HG02588 (cell line): Measurements from ENCODE around the gene HSP90AB1.
A peak's percentile ranks its signal among the peaks of the same experiment; 100 is the strongest.

Source experiments
- ATAC-seq: cut with Tn5 transposase; IDR thresholded peaks from one replicate; pipeline ENCODE4 v1.9.1; 2021; ENCODE audit warnings: mild to moderate bottlenecking, moderate library complexity; ENCODE audit not compliant: unreplicated experiment

The HSP90AB1 gene

GRCh38 chr6:44246663-44247337 is at the start of gene HSP90AB1:
Gene HSP90AB1, plus strand, starts transcription at chr6:44247101. Its CDS starts 1,529 bp downstream, at chr6:44248630.
- peak; percentile 56 for ATAC-seq

GRCh38 chr6:44198684-44199083 is 48.2 kb upstream of the HSP90AB1 start:
- no peak for ATAC-seq

- ATAC-seq, result no peak
Measured at GRCh38 chr6:44199883-44200282, 47.0 kb upstream of the HSP90AB1 start.

DNA sequence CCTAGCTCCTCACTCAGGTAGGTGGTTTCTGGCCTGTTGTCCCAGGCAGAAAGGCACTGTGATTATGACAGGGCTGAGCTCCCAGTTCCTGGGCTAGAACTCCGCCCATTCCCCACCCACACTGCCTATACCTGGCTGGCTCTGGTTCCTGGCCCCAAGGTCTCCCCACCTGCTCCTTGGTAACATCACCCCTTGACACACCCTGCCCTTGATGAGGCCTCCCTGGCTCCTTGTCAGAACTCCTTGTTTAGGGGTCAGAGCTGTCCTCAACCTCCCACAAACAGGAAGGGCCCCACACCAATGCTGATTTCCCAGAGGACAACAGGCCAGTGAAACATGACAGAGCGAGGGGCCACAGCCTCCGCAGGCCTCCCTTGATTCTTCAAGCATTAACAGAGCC is 45.7 kb upstream of the HSP90AB1 start:
- ATAC-seq, result no peak

- no peak for ATAC-seq
Measured at GRCh38 chr6:44201638-44202303, 45.1 kb upstream of the HSP90AB1 start.

- no peak for ATAC-seq
Measured at GRCh38 chr6:44202332-44202971, 44.4 kb upstream of the HSP90AB1 start.

DNA sequence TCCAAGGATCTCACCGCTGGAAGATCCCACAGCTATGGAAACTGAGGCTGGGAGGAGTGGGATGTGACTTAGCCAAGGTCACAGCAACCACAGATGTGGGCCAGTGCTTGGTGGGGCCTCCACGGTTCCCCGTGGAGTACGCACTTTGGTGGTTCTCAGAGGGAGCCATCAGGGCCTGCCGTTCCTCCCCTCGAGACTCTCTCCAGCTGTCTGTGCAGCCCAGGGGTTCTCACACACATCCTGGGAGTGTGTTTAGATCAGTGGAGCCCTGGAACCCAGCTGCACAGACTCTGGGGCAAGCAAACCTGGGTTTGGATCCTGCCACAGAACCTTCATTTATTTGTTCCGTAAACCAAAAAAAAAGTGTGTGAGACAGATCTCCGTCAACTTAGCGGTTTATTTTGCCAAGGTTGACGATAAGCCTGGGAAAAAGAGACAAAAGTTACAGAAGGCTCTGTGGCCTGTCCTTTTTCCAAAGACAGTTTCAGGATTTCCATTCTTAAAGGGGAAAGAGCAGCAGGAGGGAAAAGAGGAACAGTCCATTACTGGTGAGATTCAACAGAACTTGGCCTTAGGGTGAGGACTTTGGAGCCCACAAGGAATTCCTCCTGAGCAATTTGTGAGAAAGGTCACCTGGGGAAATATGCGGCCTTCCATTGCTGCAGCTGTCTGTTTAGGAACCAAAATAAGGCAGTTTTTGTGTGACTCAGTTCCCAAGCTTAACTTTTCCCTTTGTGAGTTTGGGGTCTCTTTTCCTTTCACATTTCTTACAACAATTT is 43.7 kb upstream of the HSP90AB1 start:
- ATAC-seq, result no peak

GRCh38 chr6:44203955-44204354 is 42.9 kb upstream of the HSP90AB1 start:
- no peak for ATAC-seq

- ATAC-seq, result no peak
Measured at GRCh38 chr6:44207966-44208365, 38.9 kb upstream of the HSP90AB1 start.

GRCh38 chr6:44211284-44211683 is 35.6 kb upstream of the HSP90AB1 start:
- no peak for ATAC-seq

DNA sequence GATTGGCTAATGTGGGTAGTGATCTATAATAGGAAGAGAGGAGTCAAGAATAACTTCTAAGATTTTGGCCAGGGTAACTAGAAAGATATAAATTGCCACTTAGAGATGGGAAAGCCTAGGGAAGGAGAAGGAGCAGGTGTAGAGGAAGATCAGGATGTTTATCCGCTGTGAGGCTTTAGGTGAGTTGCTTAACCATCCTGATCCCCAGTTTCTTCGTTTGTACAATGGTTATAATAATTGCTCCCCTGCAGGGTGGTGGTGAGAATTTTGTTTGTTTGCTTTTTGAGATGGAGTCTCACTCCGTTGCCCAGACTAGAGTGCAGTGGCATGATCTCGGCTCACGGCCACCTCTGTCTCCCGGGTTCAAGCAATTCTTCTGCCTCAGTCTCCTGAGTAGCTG is 32.6 kb upstream of the HSP90AB1 start:
- no peak for ATAC-seq

- no peak for ATAC-seq
Measured at GRCh38 chr6:44216677-44217331, 30.1 kb upstream of the HSP90AB1 start, which contains the start of gene MYMX. Gene MYMX, plus strand, starts transcription at chr6:44216926. Its CDS starts 546 bp downstream, at chr6:44217472.

- no peak for ATAC-seq
Measured at GRCh38 chr6:44217332-44218143, 29.4 kb upstream of the HSP90AB1 start.

DNA sequence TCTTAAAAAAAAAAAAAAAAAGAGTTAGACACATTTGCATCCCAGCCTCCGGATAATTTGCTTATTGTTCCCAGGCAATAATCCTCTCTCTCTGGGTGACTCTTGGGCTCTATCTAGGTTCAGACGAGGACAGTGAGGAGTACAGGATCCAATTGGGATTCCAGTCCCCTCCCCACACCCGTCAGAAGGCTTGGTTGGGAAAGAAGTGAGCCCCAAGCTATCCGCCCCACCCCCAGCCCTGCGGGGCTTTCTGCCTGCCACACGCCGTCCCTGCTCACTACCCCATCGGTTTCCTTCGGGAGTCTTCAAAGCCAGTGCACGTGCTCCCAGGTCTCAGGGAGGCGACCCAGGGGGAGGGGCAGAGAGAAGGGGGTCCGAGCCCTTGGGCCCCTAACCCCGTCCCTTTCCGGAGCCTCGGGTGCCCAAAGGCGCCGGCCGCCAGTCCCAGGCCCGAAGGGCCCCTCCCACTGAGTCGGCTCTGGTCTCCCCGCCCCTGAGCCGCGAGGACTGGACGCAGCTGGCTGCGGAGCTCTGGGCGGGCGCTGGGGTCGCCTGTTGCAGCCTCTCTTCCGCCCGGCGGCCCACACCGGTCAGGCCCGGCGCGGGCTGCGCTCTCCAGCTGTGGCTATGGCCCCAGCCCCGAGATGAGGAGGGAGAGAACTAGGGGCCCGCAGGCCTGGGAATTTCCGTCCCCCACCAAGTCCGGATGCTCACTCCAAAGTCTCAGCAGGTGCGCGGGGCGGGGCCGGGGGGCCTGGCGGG is 27.7 kb upstream of the HSP90AB1 start:
- peak; percentile 38 for ATAC-seq

GRCh38 chr6:44219815-44220784 is 26.8 kb upstream of the HSP90AB1 start:
- ATAC-seq, result no peak

DNA sequence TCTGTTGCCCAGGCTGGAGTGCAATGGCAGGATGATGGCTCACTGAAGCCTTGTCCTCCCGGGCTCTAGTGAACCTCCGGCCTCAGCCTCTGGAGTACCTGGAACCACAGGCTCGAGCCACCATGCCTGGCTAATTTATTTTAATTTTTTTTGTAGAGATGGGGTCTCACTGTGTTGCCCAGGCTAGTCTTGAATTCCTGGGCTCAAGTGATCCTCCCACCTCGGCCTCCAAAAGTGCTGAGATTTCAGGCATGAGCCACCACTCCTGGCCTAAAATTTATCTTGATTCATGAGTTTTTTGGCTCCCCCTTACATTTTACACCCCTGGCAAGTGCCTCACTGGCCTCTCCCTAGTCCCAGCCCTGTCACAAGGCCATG is 26.0 kb upstream of the HSP90AB1 start:
- ATAC-seq, result no peak

DNA sequence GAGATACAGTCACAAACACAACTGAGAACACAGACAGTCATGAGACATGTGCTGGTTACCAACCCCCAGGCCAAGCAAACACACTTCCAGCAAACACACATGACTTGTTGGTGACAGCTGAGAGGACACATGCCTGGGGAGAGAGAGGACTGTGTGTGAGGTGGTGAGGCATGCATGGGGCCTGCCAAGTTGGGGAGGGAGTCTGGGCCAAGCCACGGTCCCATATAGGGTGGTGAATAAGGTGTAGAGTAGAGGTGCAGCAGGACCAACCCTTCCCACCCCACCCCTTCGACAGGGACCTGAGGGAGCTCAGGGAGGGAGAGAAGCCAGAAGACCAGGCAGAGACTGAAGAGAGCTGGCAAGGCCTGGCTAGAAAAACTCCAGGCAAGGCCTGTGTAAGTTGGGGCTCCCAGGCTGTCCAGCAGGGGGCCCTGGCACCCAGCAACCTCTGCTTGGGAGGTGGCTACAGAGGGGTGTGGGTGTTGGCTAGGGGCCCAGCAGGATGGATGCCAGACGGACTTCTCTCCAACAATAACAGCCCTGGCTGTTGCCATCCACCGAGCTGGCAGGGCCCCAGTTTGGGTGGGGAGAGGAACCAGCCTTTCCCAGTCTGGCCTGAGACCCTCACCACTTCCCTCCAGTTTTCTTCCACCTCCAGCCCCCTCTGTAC is 25.5 kb upstream of the HSP90AB1 start:
- ATAC-seq, result no peak

GRCh38 chr6:44221961-44222335 is 25.0 kb upstream of the HSP90AB1 start:
- ATAC-seq, result no peak
